GM19468 (cell line): ENCODE data around the gene ZNF213.
"Not testable (repeated sequence)": the region's sequence is repeated elsewhere in the genome, so short reads cannot be mapped to it uniquely, and the experiment has no call there.

ENCODE experiments used
- ATAC-seq: cut with Tn5 transposase; IDR thresholded peaks from one replicate; pipeline ENCODE4 v1.9.1; 2021; ENCODE audit warnings: mild to moderate bottlenecking, moderate library complexity, moderate number of reproducible peaks; ENCODE audit not compliant: unreplicated experiment; ENCODE audit errors: extremely low read depth

Gene ZNF213

GRCh38 chr16:3164121-3164991, 29.5 kb downstream of the ZNF213 start:
- ATAC-seq = no peak

GRCh38 chr16:3165111-3165822, 30.4 kb downstream of the ZNF213 start:
- ATAC-seq = no peak

- ATAC-seq = no peak
Measured at GRCh38 chr16:3166505-3166886, 31.7 kb downstream of the ZNF213 start.

DNA sequence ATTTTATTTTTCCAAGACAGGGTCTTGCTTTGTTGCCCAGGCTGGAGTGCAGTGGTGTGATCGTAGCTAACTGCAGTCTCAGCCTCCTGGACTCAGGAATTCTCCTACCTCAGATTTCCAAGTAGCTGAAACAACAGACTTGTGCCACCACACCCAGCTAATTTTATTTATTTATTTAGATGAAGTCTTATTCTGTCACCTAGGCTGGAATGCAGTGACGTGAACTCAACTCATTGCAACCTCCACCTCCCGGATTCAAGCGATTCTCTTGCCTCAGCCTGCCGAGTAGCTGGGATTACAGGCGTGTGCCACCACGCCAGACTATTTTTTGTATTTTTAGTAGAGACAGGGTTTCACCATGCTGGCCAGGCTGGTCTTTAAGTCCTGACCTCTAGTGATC, 33.9 kb downstream of the ZNF213 start:
- ATAC-seq = not testable (repeated sequence)

- no peak for ATAC-seq
Measured at GRCh38 chr16:3170440-3171180, 35.8 kb downstream of the ZNF213 start.

GRCh38 chr16:3171181-3171854, 36.5 kb downstream of the ZNF213 start:
- peak; percentile 37 for ATAC-seq

- no peak for ATAC-seq
Measured at GRCh38 chr16:3171855-3172593, 37.2 kb downstream of the ZNF213 start.

- no peak for ATAC-seq
Measured at GRCh38 chr16:3173892-3174617, 39.2 kb downstream of the ZNF213 start.

DNA sequence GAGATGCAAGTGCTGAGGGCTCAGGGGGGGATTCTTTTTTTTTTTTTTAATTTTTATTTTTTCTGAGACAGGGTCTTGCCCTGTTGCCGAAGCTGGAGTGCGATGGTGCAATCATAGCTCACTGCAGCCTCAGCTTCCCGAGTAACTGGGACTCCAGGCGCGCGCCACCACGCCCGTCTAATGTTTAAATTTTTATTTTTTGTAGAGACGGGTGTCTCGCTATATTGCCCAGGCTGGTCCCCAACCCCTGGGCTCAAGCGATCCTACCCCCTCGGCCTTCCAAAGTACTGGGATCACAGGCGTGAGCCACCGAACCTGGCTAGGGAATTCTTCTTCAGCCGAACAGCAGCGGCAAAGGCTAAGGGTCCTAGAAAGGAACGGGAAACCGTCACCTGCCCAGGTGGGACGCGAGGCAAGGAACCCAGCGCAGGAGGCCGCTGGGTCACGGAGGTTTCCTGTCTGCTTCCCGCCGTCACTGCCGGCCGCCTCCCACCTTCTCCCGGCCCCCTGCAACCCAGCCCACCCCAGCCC, 39.9 kb downstream of the ZNF213 start:
- ATAC-seq = no peak

DNA sequence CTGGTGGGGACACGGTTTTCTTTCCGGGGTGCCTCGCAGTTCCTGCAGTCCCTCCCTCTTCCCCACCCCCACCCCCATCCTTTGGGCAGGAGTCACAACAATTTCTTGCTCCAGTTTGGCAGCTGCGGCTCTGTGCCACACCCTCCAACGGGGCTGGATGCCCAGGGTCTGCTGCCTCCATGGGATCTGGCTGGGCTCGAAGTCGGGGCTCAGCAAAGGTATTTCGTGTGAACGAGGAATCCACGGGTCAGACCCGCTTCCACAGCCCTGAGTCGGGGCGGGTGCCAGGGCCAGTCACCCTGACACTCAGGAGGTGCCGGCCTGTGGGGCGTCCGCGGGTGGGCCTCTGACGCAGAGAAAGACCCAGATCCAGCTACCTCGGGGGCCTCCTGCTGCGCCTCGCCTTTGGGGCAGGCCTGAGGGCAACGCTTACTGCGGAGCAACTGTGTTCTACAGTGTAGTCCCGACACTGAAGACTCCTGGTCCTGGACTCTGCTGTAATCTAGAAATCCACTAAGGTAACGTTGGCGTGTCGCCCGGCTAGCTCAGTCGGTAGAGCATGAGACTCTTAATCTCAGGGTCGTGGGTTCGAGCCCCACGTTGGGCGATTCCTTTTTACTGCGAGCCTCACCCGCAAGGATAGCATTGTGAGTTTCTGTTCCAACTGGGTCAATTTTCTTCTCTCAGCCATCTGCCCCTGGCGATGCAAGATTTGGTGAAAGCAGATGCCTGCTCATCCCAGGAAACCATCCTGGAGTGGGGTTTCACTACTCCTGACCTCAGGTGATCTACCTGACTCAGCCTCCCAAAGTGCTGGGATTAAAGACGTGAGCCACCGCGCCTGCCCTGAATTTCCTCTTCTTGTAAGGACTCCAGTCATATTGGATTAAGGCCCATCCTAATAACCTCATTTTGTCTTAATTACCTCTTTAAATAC, 40.6 kb downstream of the ZNF213 start:
- ATAC-seq = no peak

DNA sequence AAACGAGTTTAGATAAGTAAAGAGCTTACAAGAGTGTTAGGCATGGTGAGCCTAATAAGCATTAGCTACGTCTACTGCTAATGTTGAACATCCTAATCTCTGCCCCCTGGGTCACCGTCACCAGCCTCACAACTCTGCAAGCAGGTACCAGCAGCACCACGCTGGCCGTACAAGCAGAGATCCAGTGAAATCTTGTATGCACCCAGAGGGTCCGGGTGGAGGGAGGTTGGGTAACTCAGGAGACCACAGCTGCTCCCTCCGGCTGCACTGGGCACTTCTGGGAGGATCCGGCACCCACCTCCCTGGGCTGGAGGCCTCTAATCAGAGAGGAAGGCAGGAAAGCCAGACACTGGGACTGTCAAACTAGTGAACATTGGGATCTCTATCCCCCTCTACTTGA, 44.8 kb downstream of the ZNF213 start:
- no peak for ATAC-seq

DNA sequence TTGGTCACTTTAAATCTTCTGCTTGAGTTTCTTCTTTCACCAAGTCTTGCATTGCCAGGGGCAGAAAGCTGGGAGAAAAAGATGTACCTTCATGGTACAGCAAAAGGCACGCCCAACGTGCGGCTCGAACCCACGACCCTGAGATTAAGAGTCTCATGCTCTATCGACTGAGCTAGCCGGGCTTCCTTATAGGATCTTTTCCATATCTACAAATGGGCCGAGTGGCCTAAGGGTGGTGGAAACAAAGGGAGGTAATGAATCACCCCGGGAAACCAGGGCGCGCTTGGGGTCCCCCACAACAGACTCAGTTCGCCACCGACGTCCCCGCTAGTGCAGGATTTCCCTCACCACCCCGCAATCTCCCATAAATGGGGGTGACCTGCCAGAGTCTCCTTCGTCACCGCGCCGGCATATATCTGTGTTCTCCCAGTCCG, 45.6 kb downstream of the ZNF213 start:
- no peak for ATAC-seq

DNA sequence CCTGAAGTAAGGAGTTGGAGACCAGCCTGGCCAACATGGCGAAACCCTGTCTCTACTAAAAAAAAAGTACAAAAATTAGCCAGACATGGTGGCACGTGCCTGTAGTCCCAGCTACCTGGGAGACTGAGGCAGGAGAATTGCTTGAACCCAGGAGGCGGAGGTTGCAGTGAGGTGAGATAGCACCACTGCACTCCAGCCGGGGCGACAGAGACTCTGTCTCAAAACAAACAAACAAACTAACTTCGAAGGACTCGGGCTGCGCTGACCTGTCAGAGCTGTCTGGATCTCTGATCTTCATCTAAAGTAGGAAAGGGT, 47.4 kb downstream of the ZNF213 start:
- not testable (repeated sequence) for ATAC-seq

- no peak for ATAC-seq
Measured at GRCh38 chr16:3182608-3183444, 48.0 kb downstream of the ZNF213 start.

DNA sequence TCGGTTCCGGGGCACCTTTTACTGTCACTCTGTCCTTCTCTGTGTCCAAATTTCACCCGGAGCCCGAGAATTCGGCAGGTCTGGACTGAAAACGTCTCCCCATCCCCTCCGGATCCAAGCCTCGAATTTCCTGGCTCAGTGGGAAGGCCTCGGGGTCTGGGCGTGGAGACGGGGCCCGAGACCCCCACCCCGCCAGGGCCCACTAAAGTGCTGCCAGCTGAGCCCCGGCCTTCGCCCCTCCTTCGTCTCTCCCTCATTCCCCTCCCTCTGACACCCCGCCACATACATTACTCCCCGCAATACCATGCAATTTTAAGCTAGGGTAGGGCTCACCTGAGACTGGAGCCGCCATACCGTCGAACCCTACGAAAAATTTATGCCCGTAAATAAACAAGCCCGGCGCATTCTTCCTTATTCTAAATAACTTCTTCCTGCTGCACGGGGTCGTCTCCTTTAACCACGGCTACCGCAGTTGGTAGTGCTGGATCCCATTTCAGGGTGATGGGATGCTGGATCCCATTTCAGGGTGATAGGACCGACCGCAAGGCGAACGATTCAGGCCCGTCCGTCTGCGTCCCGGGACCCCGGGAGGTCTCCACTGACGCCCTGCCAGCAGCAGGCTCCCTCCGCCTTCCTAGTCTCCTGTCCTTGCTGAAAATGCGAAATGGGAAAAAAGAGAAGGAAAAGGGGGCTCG, 48.8 kb downstream of the ZNF213 start:
- ATAC-seq = no peak

- ATAC-seq = no peak
Measured at GRCh38 chr16:3186946-3187690, 52.3 kb downstream of the ZNF213 start.
